Fibroblast of skin of right quadriceps (primary cell): ENCODE results near the gene ENAH.
"Not testable (repeated sequence)": the region's sequence is repeated elsewhere in the genome, so short reads cannot be mapped to it uniquely, and the experiment has no call there.

ENCODE experiments used
- DNase-seq: peaks from one replicate; pipeline ENCODE4 v3.0.0-alpha.2; 2013

ENAH gene

DNA sequence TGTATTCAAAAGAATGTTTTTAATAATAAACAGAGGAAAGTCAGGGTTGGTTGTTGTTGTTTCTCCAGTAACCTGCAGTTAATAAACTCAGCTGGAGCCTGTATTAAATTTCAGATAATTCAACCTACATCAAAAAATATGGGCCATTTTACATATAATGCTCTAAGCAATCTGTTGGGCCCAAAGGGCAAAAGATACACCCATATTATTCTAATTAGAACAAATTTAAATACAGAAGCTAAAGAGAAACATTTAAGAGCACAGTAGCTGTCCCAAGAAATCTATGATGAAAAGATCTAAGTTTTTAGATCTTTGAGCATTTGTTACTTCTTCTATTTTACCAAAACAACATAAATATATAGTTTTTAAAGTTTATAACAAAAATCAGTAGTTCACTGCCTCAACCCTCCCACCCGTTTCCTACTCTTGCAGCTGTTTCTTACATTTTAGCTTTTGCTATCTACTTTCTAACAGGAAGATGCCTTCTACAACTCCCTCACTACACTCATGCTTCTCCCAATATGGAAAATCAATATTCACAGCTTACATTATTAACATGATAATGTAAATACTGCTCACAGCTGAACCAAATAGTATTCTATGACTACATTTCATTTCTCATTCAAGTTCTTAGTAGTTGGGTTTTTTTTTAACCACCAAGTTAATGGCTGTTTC, 130.2 kb downstream of the ENAH start:
- DNase-seq, result no peak

- DNase-seq, result no peak
Measured at GRCh38 chr1:225520587-225521227, 132.2 kb downstream of the ENAH start.

DNA sequence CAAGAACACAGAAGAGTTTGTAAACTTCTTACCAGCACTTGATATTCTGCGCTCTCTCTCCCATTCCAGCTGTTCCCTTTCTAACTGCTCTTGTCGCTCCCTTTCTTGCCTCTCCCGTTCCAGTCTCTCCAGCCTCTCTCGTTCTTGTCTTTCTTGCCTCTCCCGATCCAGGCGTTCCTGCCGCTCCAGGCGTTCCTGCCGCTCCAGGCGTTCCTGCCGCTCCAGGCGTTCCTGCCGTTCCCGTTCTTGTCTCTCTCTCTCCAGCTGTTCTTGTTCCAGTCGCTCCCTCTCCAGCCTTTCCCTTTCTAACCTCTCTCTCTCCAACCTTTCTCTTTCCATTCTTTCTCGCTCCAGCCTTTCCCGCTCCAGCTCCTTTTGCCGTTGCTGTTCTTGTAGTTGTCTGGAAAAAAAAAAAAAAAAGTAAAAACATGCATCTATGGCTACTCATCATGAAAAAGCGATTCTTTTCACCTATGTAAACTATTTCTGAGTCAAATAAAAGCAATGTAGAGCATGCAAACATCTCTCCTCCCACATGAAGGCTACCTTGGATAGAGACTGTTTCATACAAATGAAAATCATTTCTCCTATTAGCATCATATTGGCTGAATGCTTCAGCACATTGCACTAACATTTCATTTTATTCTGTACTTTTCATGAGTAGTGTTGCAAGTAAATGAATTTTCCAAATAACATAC, 133.6 kb downstream of the ENAH start:
- DNase-seq, result no peak

- no peak for DNase-seq
Measured at GRCh38 chr1:225517697-225518096, 135.2 kb downstream of the ENAH start.

DNA sequence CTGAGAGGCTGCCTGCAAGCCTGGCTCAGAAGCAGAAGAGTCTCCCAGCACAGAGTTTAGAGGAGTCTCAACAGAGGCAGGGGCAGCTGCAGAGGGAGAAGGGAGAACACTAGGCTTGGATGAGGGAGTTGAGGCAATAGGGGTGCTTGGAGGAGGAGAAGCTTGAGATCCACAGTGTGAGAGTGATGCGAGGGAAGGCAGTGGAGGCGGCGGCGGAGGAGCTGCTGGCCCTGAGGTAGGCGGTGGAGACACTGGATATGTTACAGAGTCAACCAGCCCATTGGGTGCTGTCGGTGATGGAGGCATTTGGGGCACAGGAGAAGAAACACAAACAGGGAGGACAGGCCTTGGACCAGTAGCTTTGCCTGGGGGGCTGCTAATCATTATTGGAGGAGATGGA, 135.7 kb downstream of the ENAH start:
- DNase-seq, result no peak

DNA sequence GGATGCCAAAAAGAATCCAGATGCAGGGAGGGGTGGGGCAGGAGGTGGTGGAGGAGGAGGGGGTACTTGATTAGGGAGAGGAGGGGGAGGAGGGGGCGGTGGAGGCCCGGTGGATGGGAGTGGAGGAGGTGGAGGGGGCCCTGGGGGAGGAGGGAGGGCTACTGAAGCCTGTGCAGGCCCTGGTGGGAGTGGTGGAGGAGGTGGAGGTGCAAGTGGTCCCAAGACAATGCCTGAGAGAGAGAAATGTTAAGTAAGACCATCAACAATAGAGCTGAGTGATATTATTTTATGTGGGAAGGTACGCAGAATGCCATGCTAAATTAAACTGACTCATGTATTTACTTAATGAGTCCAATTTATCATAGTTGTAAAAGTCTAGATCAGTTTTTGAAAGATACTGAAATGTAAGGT, 138.2 kb downstream of the ENAH start:
- no peak for DNase-seq

DNA sequence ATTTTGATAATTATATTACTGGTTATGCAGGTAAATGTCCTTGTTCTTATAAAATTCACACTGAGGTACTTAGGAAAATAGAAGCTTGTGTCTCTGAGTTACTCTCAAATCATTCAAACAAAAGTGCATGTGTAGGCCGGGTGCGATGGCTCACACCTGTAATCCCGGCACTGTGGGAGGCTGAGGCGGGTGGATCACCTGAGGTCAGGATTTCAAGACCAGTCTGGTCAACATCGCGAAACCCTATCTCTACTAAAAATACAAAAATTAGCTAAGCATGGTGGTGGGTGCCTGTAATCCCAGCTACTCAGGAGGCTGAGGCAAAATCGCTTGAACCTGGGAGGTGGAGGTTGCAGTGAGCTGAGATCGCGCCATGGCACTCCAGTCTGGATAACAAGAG, 139.3 kb downstream of the ENAH start:
- DNase-seq, result not testable (repeated sequence)

DNA sequence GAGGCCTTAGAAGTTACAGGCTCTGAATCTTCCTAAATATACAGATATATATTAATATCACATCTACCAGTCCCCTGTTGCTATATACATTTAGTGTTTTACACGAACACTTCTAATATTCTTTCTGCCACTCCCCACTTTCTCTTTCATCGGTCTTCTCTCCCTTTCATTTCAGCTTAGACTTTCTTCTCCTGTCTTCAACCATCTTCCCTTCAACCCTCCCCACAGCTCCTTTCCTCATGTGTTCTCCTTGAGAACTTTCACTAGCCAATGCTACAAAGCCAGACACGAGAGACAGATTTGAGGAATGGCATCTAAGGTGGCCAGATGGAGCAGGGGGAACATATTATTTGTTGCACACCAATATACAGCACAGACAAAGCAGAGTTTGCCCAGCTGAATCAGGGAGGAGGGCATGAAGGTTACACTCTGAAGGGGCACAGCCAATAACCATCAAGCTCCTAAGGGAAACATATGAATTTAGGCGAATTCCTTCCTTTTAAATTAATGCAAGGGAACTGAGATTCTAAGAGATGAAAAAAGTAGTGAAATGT, 141.0 kb downstream of the ENAH start:
- DNase-seq, result no peak

- DNase-seq, result not testable (repeated sequence)
Measured at GRCh38 chr1:225510740-225511139, 142.2 kb downstream of the ENAH start.

DNA sequence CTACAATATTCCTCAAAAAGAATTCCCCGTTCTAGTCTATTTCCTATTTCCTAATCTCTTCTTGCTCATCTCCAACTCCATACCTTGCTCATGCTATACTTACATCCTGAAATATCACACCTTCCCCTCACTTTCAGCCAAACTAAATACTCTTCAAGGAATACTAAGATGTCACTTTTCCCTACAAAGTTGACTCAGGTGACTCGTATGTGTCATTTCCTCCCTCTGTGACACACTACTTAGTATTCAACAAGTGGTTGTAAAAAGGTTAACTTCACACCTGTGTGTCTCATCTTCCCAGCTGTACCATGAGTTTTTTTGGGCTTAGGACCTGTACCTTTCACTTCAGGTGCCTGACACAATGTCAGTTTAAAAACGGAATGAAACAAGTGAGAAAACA, 143.2 kb downstream of the ENAH start:
- DNase-seq, result no peak

GRCh38 chr1:225509376-225509707, 143.6 kb downstream of the ENAH start:
- no peak for DNase-seq

GRCh38 chr1:225508538-225509375, 144.2 kb downstream of the ENAH start:
- DNase-seq, result peak; percentile 97

DNA sequence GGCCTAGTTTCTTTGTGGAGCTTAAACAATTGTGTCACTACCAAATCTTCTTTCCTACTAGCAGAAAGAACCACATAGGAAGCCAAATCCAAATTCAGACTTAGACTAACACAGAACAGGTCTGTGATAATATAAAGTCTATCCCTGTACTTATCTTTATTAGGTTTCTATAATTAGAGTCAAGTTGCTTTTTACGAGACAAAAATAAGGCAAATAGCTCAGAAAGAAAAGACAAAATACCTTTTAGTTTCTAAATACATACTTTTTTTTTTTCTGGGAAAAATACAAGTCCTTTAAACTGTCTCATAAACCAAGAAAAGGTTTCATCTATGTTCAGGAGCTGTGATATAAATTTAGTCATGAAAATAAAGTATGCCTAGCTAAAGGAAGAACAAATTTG, 146.2 kb downstream of the ENAH start:
- no peak for DNase-seq

DNA sequence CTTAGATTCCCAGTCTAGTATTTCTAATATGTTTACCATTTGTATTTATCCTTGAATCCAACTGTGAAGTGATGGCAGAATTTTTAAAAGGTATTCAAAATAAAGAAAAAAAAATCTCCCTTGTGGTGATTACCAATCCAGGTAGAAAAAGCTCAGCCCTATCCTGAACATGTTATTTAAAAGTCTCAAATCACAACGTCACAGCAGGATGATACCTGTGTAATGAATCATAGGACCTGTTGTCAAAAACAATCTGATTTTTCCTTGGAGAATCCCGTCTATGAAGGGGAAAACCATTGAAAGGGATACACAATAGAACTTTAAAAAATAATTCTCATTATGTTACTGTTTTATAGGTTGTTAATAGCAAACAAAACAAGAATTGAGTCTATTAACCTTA, 148.1 kb downstream of the ENAH start:
- DNase-seq, result no peak

GRCh38 chr1:225500624-225501192, 152.2 kb downstream of the ENAH start:
- no peak for DNase-seq

DNA sequence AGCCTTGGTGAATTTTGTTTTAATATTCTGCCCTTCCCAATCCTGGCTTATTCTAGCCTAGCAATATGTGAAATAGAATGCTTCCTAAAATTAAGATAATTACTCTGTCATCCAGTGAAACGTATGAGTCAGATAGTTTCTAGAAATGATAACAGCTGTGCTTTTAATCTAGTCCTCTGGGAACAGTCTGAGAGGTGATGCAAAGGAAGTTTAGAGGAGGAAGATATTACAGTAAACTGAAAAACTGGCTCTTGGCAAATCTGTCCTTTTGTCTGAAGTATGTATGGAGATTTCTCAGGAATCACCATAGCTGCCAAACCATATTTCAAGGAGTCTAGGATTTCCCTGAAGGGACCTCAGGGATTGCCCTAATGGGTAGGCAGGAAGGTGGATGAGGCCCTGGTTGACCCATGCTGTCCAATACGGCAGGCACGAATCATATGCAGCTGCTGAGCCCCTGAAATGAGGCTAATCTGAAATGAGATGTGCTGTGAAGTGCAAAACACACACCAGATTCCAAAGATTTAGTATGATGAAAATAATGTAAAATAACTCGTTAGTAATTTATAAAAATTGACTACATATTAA, 154.3 kb downstream of the ENAH start:
- peak; percentile 66 for DNase-seq

DNA sequence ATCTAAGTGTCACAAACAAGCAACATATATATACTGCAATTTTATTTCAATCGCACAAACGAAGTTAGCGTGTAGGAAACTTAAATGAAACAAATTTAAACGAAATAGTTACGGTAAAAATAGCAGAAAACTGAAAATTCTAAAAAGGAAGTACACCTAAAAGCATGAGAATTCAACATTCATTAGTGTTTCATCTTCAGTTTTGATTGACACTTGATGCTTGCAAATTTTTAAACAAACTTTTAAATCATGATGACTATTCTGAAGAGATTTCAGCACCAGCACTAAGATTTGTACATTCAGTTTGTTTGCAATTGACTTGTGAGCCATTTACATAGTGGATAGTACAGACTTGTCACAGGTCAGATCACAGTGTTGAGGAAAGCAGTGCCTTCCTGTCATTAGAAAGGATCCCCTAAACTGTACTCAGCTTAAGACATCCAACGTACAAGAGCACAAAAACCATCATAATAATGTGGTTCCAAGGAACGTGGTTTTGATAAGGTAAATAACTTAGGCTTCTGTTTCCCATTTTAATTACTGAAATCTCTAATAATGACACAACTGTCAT, 158.0 kb downstream of the ENAH start:
- no peak for DNase-seq

DNA sequence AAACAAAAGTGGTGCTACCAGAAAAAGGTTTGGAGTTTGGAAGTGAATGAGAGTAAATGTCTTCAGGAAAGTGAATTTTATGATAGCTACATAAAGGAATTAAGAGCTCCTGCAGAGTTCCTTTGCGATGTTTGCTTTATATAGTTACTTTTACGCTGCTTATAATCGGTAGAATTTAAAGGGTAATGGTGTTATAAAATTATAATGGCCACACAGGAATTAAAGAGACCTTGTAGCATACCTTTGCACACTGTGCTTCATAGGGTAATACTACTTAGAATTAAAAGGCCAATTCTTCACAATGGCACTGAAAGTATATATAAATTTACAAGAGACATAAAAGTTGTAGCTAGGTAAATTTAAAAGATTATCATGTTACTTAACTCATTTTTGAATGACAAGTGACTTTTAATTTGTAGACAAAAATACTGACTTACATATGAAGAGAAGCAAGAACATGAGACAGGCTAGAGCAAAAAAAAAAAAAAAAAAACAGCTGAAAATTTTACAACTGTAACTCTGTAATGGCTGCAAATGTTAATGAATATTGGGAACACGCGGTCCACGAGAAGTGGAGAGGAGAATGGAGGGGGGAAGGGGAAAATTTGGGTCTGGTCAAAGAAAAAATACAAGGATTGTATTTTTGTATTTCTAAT, 159.2 kb downstream of the ENAH start:
- DNase-seq, result no peak

- DNase-seq, result no peak
Measured at GRCh38 chr1:225488676-225489075, 164.2 kb downstream of the ENAH start.

DNA sequence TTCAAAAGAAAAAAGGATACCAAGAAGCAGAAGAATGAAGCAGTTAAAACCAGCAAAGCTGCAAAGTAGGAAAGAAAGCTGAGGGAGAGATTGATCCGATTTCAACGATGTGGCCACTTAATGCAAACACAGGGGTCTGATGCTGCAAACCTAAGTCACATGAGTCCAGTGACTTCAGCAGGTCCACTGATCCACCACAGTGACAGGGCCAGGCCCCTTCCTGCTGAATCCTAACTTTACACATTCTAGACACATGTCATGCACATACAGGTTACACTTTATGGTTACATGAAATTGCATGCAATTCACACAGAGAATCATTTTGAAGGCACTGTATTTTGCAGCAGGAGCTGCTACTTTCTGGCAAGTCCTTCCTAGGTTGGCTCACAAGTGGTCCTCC, 166.1 kb downstream of the ENAH start:
- DNase-seq, result no peak

DNA sequence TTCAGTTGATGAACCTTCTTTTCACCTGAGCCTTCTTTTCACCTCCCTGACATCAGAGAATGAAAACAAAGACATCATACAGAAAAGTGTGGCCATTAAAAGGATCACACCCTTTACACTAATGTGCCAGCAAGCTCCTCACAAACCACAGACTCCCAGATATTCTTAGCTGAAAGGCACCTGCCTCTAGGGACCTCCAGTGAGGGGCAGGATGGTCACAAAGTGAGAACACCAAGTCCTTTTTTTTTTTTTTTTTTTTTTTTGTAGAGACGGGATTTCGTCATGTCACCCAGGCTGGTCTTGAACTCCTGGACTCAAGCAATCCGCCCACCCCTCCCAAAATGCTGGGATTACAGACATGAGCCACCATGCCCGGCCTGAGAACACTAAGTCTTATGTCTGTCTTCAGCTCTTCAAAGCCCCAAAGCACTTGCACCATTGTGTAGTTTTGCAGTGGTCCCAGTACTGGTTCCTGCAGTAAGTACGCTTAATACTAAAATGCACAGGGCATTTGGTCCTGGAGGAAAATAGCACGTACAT, 166.9 kb downstream of the ENAH start:
- DNase-seq, result no peak
